Activated naive CD4-positive, alpha-beta T cell treated with anti-CD3 and anti-CD28 coated beads for 36 hours (primary cell): ENCODE measurements around the gene PDRG1. TPM values are rescaled to one million over a fixed set of nuclear protein-coding genes. Genes with fewer than 3 reads are reported as not detected.
A peak's percentile ranks its signal among the peaks of the same experiment; 100 is the strongest.

Experiments
- CTCF ChIA-PET: fragments of 350-600 bp; sonication (Branson Sonifier 250); formaldehyde crosslinking; loops from one replicate; lab custom pipeline; 2021; ENCODE audit warnings: antibody characterized with exemption; lab: Charles Lee
- DNase-seq: peaks from one replicate; pipeline ENCODE4 v3.0.0-alpha.2; 2020
- H3K27ac Mint-ChIP-seq: one replicate; pipeline ENCODE4 v1.8.0; 2021; ENCODE audit warnings: mild to moderate bottlenecking, mixed read lengths
- H3K27me3 Mint-ChIP-seq: one replicate; pipeline ENCODE4 v1.8.0; 2021; ENCODE audit warnings: low read depth, mixed read lengths
- H3K36me3 Mint-ChIP-seq: one replicate; pipeline ENCODE4 v1.8.0; 2021; ENCODE audit warnings: low read depth, mixed read lengths
- H3K4me1 Mint-ChIP-seq: one replicate; pipeline ENCODE4 v1.8.0; 2021; ENCODE audit warnings: low read depth, mixed read lengths
- H3K4me3 Mint-ChIP-seq: one replicate; pipeline ENCODE4 v1.8.0; 2021; ENCODE audit warnings: mild to moderate bottlenecking, moderate library complexity, mixed read lengths
- H3K9me3 Mint-ChIP-seq: one replicate; pipeline ENCODE4 v1.8.0; 2021; ENCODE audit warnings: mixed read lengths
- intact Hi-C: fragments of 100-400 bp; cut with micrococcal nuclease; formaldehyde crosslinking; loops from one replicate; pipeline ENCODE4 v1.15.1; 2023
- total RNA-seq, 2 experiments: library from RNA; stranded (reverse); gene quantifications; one replicate each; pipeline ENCODE4 v1.2.3, GENCODE V29; 2021

PDRG1 gene
- total RNA-seq, 2 experiments from 2014 or later = 17.4 to 19.3 TPM

- no peak for DNase-seq
- H3K4me1 Mint-ChIP-seq = no peaks in the 10 kb centered on the region
- CTCF ChIA-PET = interaction anchor here (1.2 kb wide), 1 partner anchor 128 kb away, joined by 3 read pairs; no protein-coding TSS in a partner anchor
- H3K36me3 Mint-ChIP-seq = no peaks in the 10 kb centered on the region
- H3K27me3 Mint-ChIP-seq = peaks cover 3% of the 10 kb centered on the region
- no peaks in the 10 kb centered on the region for H3K9me3 Mint-ChIP-seq
- H3K27ac Mint-ChIP-seq = no peak overlapping the region
- no peak overlapping the region for H3K4me3 Mint-ChIP-seq
- intact Hi-C loops = no loop called here
Observed at GRCh38 chr20:31979713-31980426, 28.0 kb upstream of the PDRG1 start.

DNA sequence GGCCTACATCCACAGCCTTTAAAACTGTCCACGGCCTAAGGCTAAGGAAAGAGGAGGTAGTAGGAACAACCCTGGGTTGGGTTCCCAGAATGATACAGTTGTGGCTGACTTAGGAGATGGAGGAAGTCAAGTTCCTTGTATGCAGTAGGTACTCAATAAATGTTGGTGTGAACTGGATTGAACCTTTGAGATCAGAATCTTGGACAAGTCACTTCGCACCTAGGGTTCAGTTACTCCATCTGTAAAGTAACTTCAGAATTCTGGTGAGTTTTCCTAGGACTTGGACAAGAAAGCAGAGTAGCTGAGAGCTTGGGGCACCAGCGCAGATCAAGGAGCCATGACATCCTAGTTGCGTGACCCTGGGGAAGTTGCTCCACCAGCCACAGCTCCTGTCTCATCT lies 25.2 kb upstream of the PDRG1 start:
- H3K4me1 Mint-ChIP-seq = no peaks in the 10 kb centered on the region
- peaks cover 15% of the 10 kb centered on the region for H3K27me3 Mint-ChIP-seq
- CTCF ChIA-PET = no interaction called here

GRCh38 chr20:31975874-31976273 lies 24.0 kb upstream of the PDRG1 start:
- Mint-ChIP-seq H3K9me3 (no peaks in the 10 kb centered on the region), H3K27ac (no peak overlapping the region), H3K36me3 (no peaks in the 10 kb centered on the region), H3K4me3 (no peak overlapping the region), H3K27me3 (peaks cover 17% of the 10 kb centered on the region), H3K4me1 (no peaks in the 10 kb centered on the region)
- no peak for DNase-seq
- intact Hi-C loops = no loop called here
- CTCF ChIA-PET = interaction anchor here (1.7 kb wide), 1 partner anchor 55 kb away, joined by 4 read pairs; no protein-coding TSS in a partner anchor

More for the DNA sequence above, 25.2 kb upstream of the PDRG1 start:
- Mint-ChIP-seq H3K36me3 (no peaks in the 10 kb centered on the region), H3K4me3 (no peak overlapping the region), H3K27ac (no peak overlapping the region), H3K9me3 (no peaks in the 10 kb centered on the region)
- intact Hi-C loops = no loop called here
- no peak for DNase-seq

DNA sequence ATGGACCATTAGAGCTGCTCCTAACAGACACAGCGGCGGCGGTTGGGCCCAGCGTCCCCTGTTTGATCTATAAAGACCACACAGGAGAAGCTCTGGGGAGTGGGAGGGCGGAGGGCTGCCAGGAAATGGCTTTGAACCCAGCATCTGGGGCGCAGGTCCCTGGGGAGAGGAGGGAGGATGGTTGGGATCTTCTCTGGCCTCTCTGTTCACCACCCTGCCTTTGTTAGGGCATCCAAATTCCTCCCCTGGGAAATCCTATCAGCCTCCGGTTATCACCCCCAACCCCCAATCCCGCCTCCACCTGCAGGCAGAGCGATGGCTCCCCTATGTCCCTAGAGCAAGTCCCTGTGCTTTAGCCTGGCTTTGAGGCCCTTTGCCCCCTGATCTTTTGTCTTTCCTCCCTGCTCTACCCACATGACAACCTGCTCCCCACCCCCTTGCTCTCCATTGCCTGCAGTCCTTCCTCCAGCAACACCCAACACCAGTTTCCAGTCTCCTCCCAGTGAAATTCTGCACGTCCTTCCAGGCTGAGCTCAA lies 23.2 kb upstream of the PDRG1 start:
- Mint-ChIP-seq H3K4me3 (no peak overlapping the region), H3K4me1 (no peaks in the 10 kb centered on the region), H3K9me3 (no peaks in the 10 kb centered on the region), H3K27ac (no peak overlapping the region), H3K36me3 (no peaks in the 10 kb centered on the region), H3K27me3 (peaks cover 23% of the 10 kb centered on the region)
- no peak for DNase-seq
- intact Hi-C loops = no loop called here
- CTCF ChIA-PET = interaction anchor here (1.7 kb wide), 1 partner anchor 56 kb away, joined by 4 read pairs; no protein-coding TSS in a partner anchor

- no peak for DNase-seq
- CTCF ChIA-PET = no interaction called here
- Mint-ChIP-seq H3K27ac (no peak overlapping the region), H3K9me3 (no peaks in the 10 kb centered on the region), H3K4me3 (no peak overlapping the region), H3K27me3 (peaks cover 28% of the 10 kb centered on the region), H3K4me1 (no peaks in the 10 kb centered on the region), H3K36me3 (no peaks in the 10 kb centered on the region)
- intact Hi-C loops = no loop called here
Observed at GRCh38 chr20:31974296-31974695, 22.4 kb upstream of the PDRG1 start.

DNA sequence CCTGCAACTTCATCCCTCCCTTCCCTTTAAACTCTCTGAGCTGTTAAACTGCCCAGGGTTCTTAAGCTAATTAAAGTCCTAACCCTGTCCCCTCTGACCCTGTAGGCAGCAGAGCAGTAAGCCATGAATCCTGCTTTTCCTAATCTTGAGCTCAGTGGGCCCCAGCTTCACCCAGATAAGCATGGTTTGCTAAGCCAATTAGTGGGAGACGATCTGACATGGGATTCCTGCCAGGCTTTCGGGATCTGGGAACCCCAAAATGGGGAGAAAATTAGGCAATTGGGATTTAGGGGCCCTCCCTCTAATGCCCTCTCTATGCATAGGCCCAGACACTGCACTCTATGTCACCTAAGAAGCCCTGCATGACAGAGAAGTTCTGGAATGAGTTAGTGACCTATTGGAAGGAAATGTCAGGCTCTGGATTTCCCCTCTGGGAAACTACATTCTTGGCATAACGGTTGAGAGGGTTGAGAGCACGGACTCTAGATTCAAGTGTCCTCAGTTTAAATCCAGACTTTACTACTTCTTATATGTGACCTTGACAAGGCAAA lies 20.7 kb upstream of the PDRG1 start:
- DNase-seq = no peak
- H3K4me3 Mint-ChIP-seq = no peak overlapping the region
- CTCF ChIA-PET = interaction anchor here (1.0 to 2.7 kb wide), 2 partner anchors 21 to 58 kb away, joined by 3 to 8 read pairs; partner anchors contain the start of gene PDRG1
- H3K9me3 Mint-ChIP-seq = no peaks in the 10 kb centered on the region
- H3K27ac Mint-ChIP-seq = no peak overlapping the region
- H3K36me3 Mint-ChIP-seq = no peaks in the 10 kb centered on the region
- H3K27me3 Mint-ChIP-seq = peaks cover 33% of the 10 kb centered on the region
- intact Hi-C loops = no loop called here
- peaks cover 4% of the 10 kb centered on the region for H3K4me1 Mint-ChIP-seq

GRCh38 chr20:31969991-31970390 lies 18.1 kb upstream of the PDRG1 start:
- no peak overlapping the region for H3K4me3 Mint-ChIP-seq
- CTCF ChIA-PET = interaction anchor here (2.7 kb wide), 1 partner anchor 60 kb away, joined by 8 read pairs; no protein-coding TSS in a partner anchor
- H3K4me1 Mint-ChIP-seq = peaks cover 7% of the 10 kb centered on the region
- no peak for DNase-seq
- no peaks in the 10 kb centered on the region for H3K36me3 Mint-ChIP-seq
- intact Hi-C loops = no loop called here
- H3K27ac Mint-ChIP-seq = no peak overlapping the region
- peaks cover 52% of the 10 kb centered on the region for H3K27me3 Mint-ChIP-seq
- H3K9me3 Mint-ChIP-seq = no peaks in the 10 kb centered on the region

DNA sequence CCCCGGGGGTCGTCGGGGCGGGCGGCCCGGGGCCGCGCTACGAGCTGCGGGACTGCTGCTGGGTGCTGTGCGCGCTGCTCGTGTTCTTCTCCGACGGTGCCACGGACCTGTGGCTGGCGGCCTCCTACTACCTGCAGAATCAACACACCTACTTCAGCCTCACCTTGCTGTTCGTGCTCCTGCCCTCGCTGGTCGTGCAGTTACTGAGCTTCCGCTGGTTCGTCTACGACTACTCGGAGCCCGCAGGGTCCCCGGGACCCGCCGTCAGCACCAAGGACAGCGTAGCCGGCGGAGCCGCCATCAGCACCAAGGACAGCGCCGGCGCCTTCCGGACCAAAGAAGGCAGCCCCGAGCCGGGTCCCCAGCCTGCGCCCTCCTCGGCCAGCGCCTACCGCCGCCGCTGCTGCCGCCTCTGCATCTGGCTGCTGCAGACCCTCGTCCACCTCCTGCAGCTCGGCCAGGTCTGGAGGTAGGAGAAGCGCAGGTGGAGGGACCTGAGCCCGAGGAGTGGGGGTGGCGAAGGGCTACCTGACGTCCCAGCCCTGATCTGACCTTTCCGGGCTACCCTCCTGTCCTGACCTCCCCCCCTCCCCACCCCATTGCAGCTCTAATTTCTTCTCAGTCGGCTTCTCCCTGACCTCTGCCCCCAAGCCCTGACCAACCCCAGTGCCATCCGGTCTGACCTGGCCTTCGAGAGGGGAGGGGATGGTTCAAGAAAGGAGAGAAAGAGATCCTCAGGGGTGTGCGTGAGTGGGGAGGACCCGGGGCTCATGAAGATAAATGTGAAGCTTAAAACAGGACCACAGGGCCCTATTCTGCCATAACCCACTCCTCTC lies 16.7 kb upstream of the PDRG1 start:
- Mint-ChIP-seq H3K4me3 (peak overlapping the region; percentile 72), H3K9me3 (no peaks in the 10 kb centered on the region), H3K4me1 (peaks cover 7% of the 10 kb centered on the region), H3K27ac (no peak overlapping the region), H3K27me3 (peaks cover 51% of the 10 kb centered on the region), H3K36me3 (no peaks in the 10 kb centered on the region)
- CTCF ChIA-PET = interaction anchor here (0.8 to 2.2 kb wide), 2 partner anchors 16 to 17 kb away, joined by 3 to 8 read pairs; partner anchors contain the start of gene PDRG1
- DNase-seq = peak; percentile 83
- intact Hi-C loops = no loop called here

GRCh38 chr20:31967830-31968249 lies 16.0 kb upstream of the PDRG1 start, which contains the start of gene XKR7:
TSS of gene XKR7 (plus strand) at chr20:31968151. CDS start at chr20:31968176, 25 bp downstream.
- H3K9me3 Mint-ChIP-seq = no peaks in the 10 kb centered on the region
- peaks cover 7% of the 10 kb centered on the region for H3K4me1 Mint-ChIP-seq
- intact Hi-C loops = no loop called here
- H3K27ac Mint-ChIP-seq = no peak within 1 kb of the TSS
- peaks cover 49% of the 10 kb centered on the region for H3K27me3 Mint-ChIP-seq
- CTCF ChIA-PET = interaction anchor here (0.8 to 2.2 kb wide), 2 partner anchors 15 to 16 kb away, joined by 3 to 8 read pairs; partner anchors contain the start of gene PDRG1
- DNase-seq = peak; percentile 36
- no peaks in the 10 kb centered on the region for H3K36me3 Mint-ChIP-seq
- H3K4me3 Mint-ChIP-seq = peak within 1 kb of the TSS; percentile 72

GRCh38 chr20:31966991-31967655 lies 15.3 kb upstream of the PDRG1 start:
- CTCF ChIA-PET = interaction anchor here (0.8 to 2.2 kb wide), 2 partner anchors 14 to 15 kb away, joined by 3 to 8 read pairs; partner anchors contain the start of gene PDRG1
- Mint-ChIP-seq H3K36me3 (no peaks in the 10 kb centered on the region), H3K4me3 (peak overlapping the region; percentile 18), H3K9me3 (no peaks in the 10 kb centered on the region), H3K4me1 (peaks cover 7% of the 10 kb centered on the region), H3K27me3 (peaks cover 47% of the 10 kb centered on the region), H3K27ac (no peak overlapping the region)
- no peak for DNase-seq
- intact Hi-C loops = no loop called here

- Mint-ChIP-seq H3K36me3 (no peaks in the 10 kb centered on the region), H3K4me1 (peaks cover 7% of the 10 kb centered on the region), H3K4me3 (no peak overlapping the region), H3K27me3 (peaks cover 32% of the 10 kb centered on the region), H3K9me3 (no peaks in the 10 kb centered on the region), H3K27ac (no peak overlapping the region)
- intact Hi-C loops = no loop called here
- no peak for DNase-seq
- CTCF ChIA-PET = interaction anchor here (0.6 to 2.2 kb wide), 4 partner anchors 12 to 111 kb away, joined by 3 to 8 read pairs (median 5); partner anchors contain the start of gene PDRG1
Observed at GRCh38 chr20:31963889-31964288, 12.0 kb upstream of the PDRG1 start.
